SH-SY5Y (cell line): ENCODE results near the gene SETBP1.

Experiments
- GATA2 ChIP-seq: IDR thresholded peaks from 2 replicates; pipeline ENCODE4 v1.6.1; 2011; ENCODE audit warnings: mild to moderate bottlenecking, low read depth, low read length
- GATA3 ChIP-seq: IDR thresholded peaks from 2 replicates; pipeline ENCODE4 v1.6.1; 2011; ENCODE audit warnings: low read depth, mild to moderate bottlenecking, low read length, moderate library complexity

DNA sequence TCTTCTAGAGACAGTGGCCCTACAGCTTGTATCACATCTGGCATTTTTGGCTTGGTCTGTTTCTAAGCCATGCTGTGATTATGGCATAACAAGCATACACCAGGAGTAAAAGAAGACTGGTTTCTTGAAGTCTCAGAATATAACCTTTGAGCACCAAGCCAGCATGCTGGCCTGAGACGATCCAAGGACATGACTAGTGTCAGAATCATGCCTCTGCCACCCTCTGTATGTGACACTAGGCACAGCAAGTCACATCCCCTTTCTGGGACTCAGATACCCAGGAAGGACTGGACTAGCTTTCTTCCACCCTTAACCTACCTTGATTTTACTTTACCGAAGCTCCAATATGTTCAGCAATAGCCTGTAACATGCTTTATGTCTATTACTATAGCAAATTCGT, 345.5 kb downstream of the SETBP1 start:
- no peak for TF ChIP-seq GATA2
- TF ChIP-seq GATA3, result no peak
